B cell (primary cell): Measurements from ENCODE around the gene TEX28. TPM values are rescaled to one million over a fixed set of nuclear protein-coding genes. Genes with fewer than 3 reads are reported as not detected.

ENCODE experiments used
- ATAC-seq: fragments of 200-7000 bp; cut with Tn5 transposase; one replicate; pipeline ENCODE4 v1.10.0; 2021; ENCODE audit warnings: low read depth, mild to moderate bottlenecking, moderate number of reproducible peaks, moderate library complexity
- CTCF ChIA-PET: fragments of 350-600 bp; sonication (Branson Sonifier 250); formaldehyde crosslinking; loops from one replicate; lab custom pipeline; 2021; ENCODE audit warnings: antibody characterized with exemption, inconsistent platforms; lab: Charles Lee
- POLR2A ChIA-PET: fragments of 350-600 bp; sonication (Branson Sonifier 250); formaldehyde crosslinking; loops from one replicate; lab custom pipeline; 2021; ENCODE audit warnings: antibody characterized with exemption; lab: Charles Lee
- DNase-seq: peaks from one replicate; pipeline ENCODE4 v3.0.0; 2013
- H2AFZ ChIP-seq: 2 replicates; pipeline ENCODE4 v1.6.1; 2012; ENCODE audit warnings: mild to moderate bottlenecking, low read depth, low read length; ENCODE audit not compliant: insufficient read depth, poor library complexity, severe bottlenecking
- H3K27ac ChIP-seq, 2 donors: 1 replicate in 1 of 2; 2 replicates in 1 of 2; pipeline ENCODE4 v1.5.1; 2012 to 2013; ENCODE audit warnings: low read length in 2 of 2, mild to moderate bottlenecking in 2 of 2, moderate library complexity in 1 of 2
- H3K27me3 ChIP-seq, 4 experiments: fragments of 200-600 bp in 1 of 4; sonication (generic) in 1 of 4; replicated peaks in 1 of 4; 1 replicate in 2 of 4; 2 replicates in 2 of 4; pipeline versions ENCODE4 v1.6.1 to v1.7.0; 2013 to 2016; ENCODE audit warnings: low read length in 3 of 4, mild to moderate bottlenecking in 2 of 4, mixed read lengths in 1 of 4, moderate library complexity in 1 of 4; ENCODE audit not compliant: insufficient read depth in 4 of 4, control insufficient read depth in 3 of 4; ENCODE audit errors: control extremely low read depth in 1 of 4
- H3K36me3 ChIP-seq, 2 experiments: replicated peaks in 1 of 2; 1 replicate in 1 of 2; 2 replicates in 1 of 2; pipeline versions ENCODE4 v1.6.1 to v1.7.1; 2013; ENCODE audit warnings: low read length in 1 of 2; ENCODE audit not compliant: insufficient read depth in 2 of 2, control insufficient read depth in 1 of 2; ENCODE audit errors: control extremely low read depth in 1 of 2, extremely low read depth in 1 of 2
- H3K4me1 ChIP-seq, 2 donors: fragments of 200-600 bp in 1 of 2; sonication (generic) in 1 of 2; 1 replicate in 1 of 2; 2 replicates in 1 of 2; pipeline versions ENCODE4 v1.5.1 to v1.6.1; 2013 to 2017; ENCODE audit warnings: low read length in 2 of 2; ENCODE audit not compliant: control insufficient read depth in 2 of 2, insufficient read depth in 2 of 2
- H3K4me2 ChIP-seq: replicated peaks from 2 replicates; pipeline ENCODE3; 2012; ENCODE audit warnings: mild to moderate bottlenecking, low read depth, low read length; ENCODE audit not compliant: poor library complexity, severe bottlenecking
- H3K4me3 ChIP-seq, 5 experiments: fragments of 200-600 bp in 1 of 5; sonication (generic) in 1 of 5; 1 replicate in 3 of 5; 2 replicates in 2 of 5; pipeline versions ENCODE4 v1.5.1 to v1.7.0; 2011 to 2016; ENCODE audit warnings: low read length in 4 of 5, mild to moderate bottlenecking in 4 of 5, low read depth in 2 of 5, control low read depth in 1 of 5, moderate library complexity in 1 of 5; ENCODE audit not compliant: insufficient read depth in 1 of 5; ENCODE audit errors: control extremely low read depth in 1 of 5, extremely low read depth in 1 of 5
- H3K79me2 ChIP-seq: fragments of 200-600 bp; sonication (generic); one replicate; pipeline ENCODE4 v1.6.0; 2016; ENCODE audit warnings: low read length; ENCODE audit not compliant: control insufficient read depth, insufficient read depth
- H3K9ac ChIP-seq: fragments of 200-600 bp; sonication (generic); 2 replicates; pipeline ENCODE4 v1.6.1; 2017; ENCODE audit warnings: mild to moderate bottlenecking, low read length, moderate library complexity
- H3K9me3 ChIP-seq, 3 donors: one replicate each; pipeline versions ENCODE4 v1.6.1 to v1.7.1; 2013; ENCODE audit warnings: low read length in 2 of 3; ENCODE audit not compliant: control insufficient read depth in 2 of 3, insufficient read depth in 1 of 3; ENCODE audit errors: control extremely low read depth in 1 of 3
- H4K20me1 ChIP-seq: 2 replicates; pipeline ENCODE4 v1.6.0; 2012; ENCODE audit warnings: mild to moderate bottlenecking, low read length; ENCODE audit not compliant: insufficient read depth, control insufficient read depth, poor library complexity, severe bottlenecking
- H3K27ac Mint-ChIP-seq: one replicate; pipeline ENCODE4 v1.8.0; 2021; ENCODE audit warnings: mixed read lengths
- H3K27me3 Mint-ChIP-seq: one replicate; pipeline ENCODE4 v1.8.0; 2021; ENCODE audit warnings: mixed read lengths
- H3K4me1 Mint-ChIP-seq: one replicate; pipeline ENCODE4 v1.8.0; 2021; ENCODE audit warnings: mixed read lengths
- H3K4me3 Mint-ChIP-seq: one replicate; pipeline ENCODE4 v1.8.0; 2021; ENCODE audit warnings: mixed read lengths
- H3K9me3 Mint-ChIP-seq: one replicate; pipeline ENCODE4 v1.8.0; 2022; ENCODE audit warnings: mixed read lengths; ENCODE audit not compliant: insufficient read depth
- CTCF ChIP-seq: fragments of 200-600 bp; IDR thresholded peaks from one replicate; pipeline ENCODE4 v1.8.0; 2022; ENCODE audit warnings: antibody characterized with exemption, mild to moderate bottlenecking
- EZH2 ChIP-seq: IDR thresholded peaks from 2 replicates; pipeline ENCODE4 v1.6.1; 2012; ENCODE audit warnings: borderline replicate concordance, low read depth, mild to moderate bottlenecking, moderate library complexity, low read length; ENCODE audit not compliant: insufficient read depth, poor library complexity, severe bottlenecking
- WGBS: methylation state at CpG from one replicate; pipeline ENCODE4 v1.1.5; 2013; ENCODE audit warnings: missing lambda C conversion rate; ENCODE audit not compliant: insufficient coverage; 5-methylcytosine and 5-hydroxymethylcytosine counted together
- intact Hi-C: fragments of 100-400 bp; cut with micrococcal nuclease; formaldehyde crosslinking; loops from one replicate; pipeline ENCODE4 v1.10.0; 2022
- polyA plus RNA-seq: library from polyadenylated mRNA; depleted of rRNA; stranded (reverse); fragments of >200 nt; gene quantifications from 2 replicates; pipeline ENCODE4 v1.2.3, GENCODE V29; 2012
- total RNA-seq, 2 donors: library from RNA; stranded (reverse); fragments of 120-200 nt in 1 of 2; gene quantifications; 1 replicate in 1 of 2; 2 replicates in 1 of 2; pipeline versions ENCODE4 v1.2.3 to v1.2.4, GENCODE V29; 2013 to 2022

Gene TEX28
- total and polyA plus RNA-seq, 2 donors (not counting 1 experiment from before 2014, with no cell fraction given): not detected

GRCh38 chrX:154327038-154327820 is 32.3 kb upstream of the TEX28 start:
- H3K4me1 ChIP-seq: peaks cover 19 to 20% of the 10 kb centered on the region in 2 donors
- no peak overlapping the region for H3K4me3 ChIP-seq
- H3K9ac ChIP-seq: peak overlapping the region; percentile 6
- Mint-ChIP-seq H3K27me3 (no peaks in the 10 kb centered on the region), H3K4me1 (peaks cover 38% of the 10 kb centered on the region), H3K27ac (peak overlapping the region; percentile 43), H3K4me3 (peak overlapping the region; percentile 29), H3K9me3 (no peaks in the 10 kb centered on the region)
- no peaks in the 10 kb centered on the region for H3K79me2 ChIP-seq
- intact Hi-C loops: no loop called here
- DNase-seq (peak; percentile 33), ATAC-seq (peak; percentile 71)
- POLR2A ChIA-PET: no interaction called here
- WGBS: 25% methylated on average over 4 of the region's 11 CpGs
- peak overlapping the region; percentile 32 for H3K4me2 ChIP-seq
- H3K9me3 ChIP-seq: no peaks in the 10 kb centered on the region
- no peaks in the 10 kb centered on the region for H3K27me3 ChIP-seq
- TF ChIP-seq CTCF (no peak), EZH2 (no peak)
- no peaks in the 10 kb centered on the region for H4K20me1 ChIP-seq
- no peak overlapping the region for H3K27ac ChIP-seq
- peak overlapping the region; percentile 44 for H2AFZ ChIP-seq
- no peaks in the 10 kb centered on the region for H3K36me3 ChIP-seq
- CTCF ChIA-PET: interaction anchor here (0.5 to 2.0 kb wide), 5 partner anchors 10 to 46 kb away, joined by 3 to 7 read pairs (median 3); no protein-coding TSS in a partner anchor

GRCh38 chrX:154325541-154325940 is 30.6 kb upstream of the TEX28 start:
- Histone ChIP-seq H4K20me1 (no peaks in the 10 kb centered on the region), H3K27ac (no peak overlapping the region), H2AFZ (no peak overlapping the region), H3K4me2 (no peak overlapping the region), H3K9me3 (no peaks in the 10 kb centered on the region), H3K79me2 (no peaks in the 10 kb centered on the region), H3K4me1 (peaks cover 23 to 34% of the 10 kb centered on the region in 2 donors), H3K36me3 (no peaks in the 10 kb centered on the region), H3K4me3 (no peak overlapping the region), H3K9ac (no peak overlapping the region), H3K27me3 (no peaks in the 10 kb centered on the region)
- DNase-seq: no peak
- POLR2A ChIA-PET: no interaction called here
- CTCF ChIA-PET: interaction anchor here (1.1 to 2.0 kb wide), 2 partner anchors 17 to 27 kb away, joined by 3 to 7 read pairs; no protein-coding TSS in a partner anchor
- no CpG with 5 or more reads among the region's 8 CpGs for WGBS
- Mint-ChIP-seq H3K9me3 (no peaks in the 10 kb centered on the region), H3K27me3 (no peaks in the 10 kb centered on the region), H3K4me1 (peaks cover 49% of the 10 kb centered on the region), H3K27ac (no peak overlapping the region), H3K4me3 (no peak overlapping the region)
- no peak for ATAC-seq
- TF ChIP-seq CTCF (no peak), EZH2 (no peak)
- intact Hi-C loops: no loop called here
